IMR-90 (cell line): ENCODE results near the gene CCK. TPM values are rescaled to one million over a fixed set of nuclear protein-coding genes. Genes with fewer than 3 reads are reported as not detected.

ENCODE experiments used
- ATAC-seq: fragments of 200-7000 bp; cut with Tn5 transposase; 2 replicates; pipeline ENCODE4 v1.9.1; 2020; ENCODE audit warnings: low read depth, mild to moderate bottlenecking, moderate library complexity
- BruUV-seq: library from RNA; stranded (reverse); fragments of 400-500 nt; replicated peaks from 2 replicates; lab custom pipeline; 2021; lab: Mats Ljungman, UMichigan
- CTCF ChIA-PET: fragments of 300-600 bp; formaldehyde crosslinking; extraction: SDS; loops from one replicate; lab custom pipeline; 2021; ENCODE audit warnings: antibody characterized with exemption; lab: Yijun Ruan, JAX
- POLR2A ChIA-PET: fragments of 300-600 bp; sonication (Branson Sonifier 250); formaldehyde crosslinking; loops from one replicate; lab custom pipeline; 2022; ENCODE audit warnings: antibody characterized with exemption; ENCODE audit not compliant: unreplicated experiment; lab: Charles Lee
- DNase-seq: peaks from one replicate; pipeline ENCODE4 v3.0.0; 2013
- H2AFZ ChIP-seq: replicated peaks from 2 replicates; pipeline ENCODE3; 2013; ENCODE audit warnings: low read length, mild to moderate bottlenecking; ENCODE audit not compliant: poor library complexity
- H2AK5ac ChIP-seq: 2 replicates; pipeline ENCODE4 v1.6.1; 2013; ENCODE audit warnings: low read depth, low read length, inconsistent platforms
- H2AK9ac ChIP-seq: replicated peaks from 2 replicates; pipeline ENCODE3; 2013; ENCODE audit warnings: mild to moderate bottlenecking, low read depth, low read length, moderate library complexity; ENCODE audit not compliant: poor library complexity
- H2BK120ac ChIP-seq: 2 replicates; pipeline ENCODE4 v1.6.1; 2013; ENCODE audit warnings: low read depth, low read length, inconsistent platforms
- H2BK15ac ChIP-seq: 3 replicates; pipeline ENCODE4 v1.6.1; 2013; ENCODE audit warnings: low read depth, low read length, inconsistent platforms
- H2BK20ac ChIP-seq: 2 replicates; pipeline ENCODE4 v1.6.1; 2013; ENCODE audit warnings: low read depth, mild to moderate bottlenecking, inconsistent platforms, low read length, moderate library complexity
- H2BK5ac ChIP-seq: 2 replicates; pipeline ENCODE4 v1.6.1; 2013; ENCODE audit warnings: mild to moderate bottlenecking, low read depth, low read length, inconsistent platforms; ENCODE audit not compliant: poor library complexity, severe bottlenecking
- H3K14ac ChIP-seq: replicated peaks from 2 replicates; pipeline ENCODE4 v1.6.1; 2013; ENCODE audit warnings: low read depth, low read length, inconsistent platforms
- H3K18ac ChIP-seq: 2 replicates; pipeline ENCODE4 v1.6.1; 2013; ENCODE audit warnings: low read depth, low read length, control low read depth
- H3K23ac ChIP-seq: 2 replicates; pipeline ENCODE4 v1.6.1; 2013; ENCODE audit warnings: low read depth, low read length, inconsistent platforms
- H3K27ac ChIP-seq: 2 replicates; pipeline ENCODE4 v1.5.1; 2013; ENCODE audit warnings: mild to moderate bottlenecking, control low read depth, low read length; ENCODE audit not compliant: insufficient read depth
- H3K27me3 ChIP-seq: 2 replicates; pipeline ENCODE4 v1.6.1; 2013; ENCODE audit warnings: low read length; ENCODE audit not compliant: control insufficient read depth, insufficient read depth
- H3K36me3 ChIP-seq: 2 replicates; pipeline ENCODE4 v1.6.1; 2013; ENCODE audit warnings: low read length, mixed read lengths; ENCODE audit not compliant: control insufficient read depth, insufficient read depth
- H3K4ac ChIP-seq: 2 replicates; pipeline ENCODE4 v1.6.1; 2013; ENCODE audit warnings: low read depth, low read length, inconsistent platforms
- H3K4me1 ChIP-seq: 2 replicates; pipeline ENCODE4 v1.6.1; 2013; ENCODE audit warnings: low read length, mixed read lengths; ENCODE audit not compliant: control insufficient read depth, insufficient read depth
- H3K4me2 ChIP-seq: 2 replicates; pipeline ENCODE4 v1.6.1; 2013; ENCODE audit warnings: low read depth, mild to moderate bottlenecking, control low read depth, low read length, moderate library complexity
- H3K4me3 ChIP-seq: 2 replicates; pipeline ENCODE4 v1.5.1; 2013; ENCODE audit warnings: low read depth, mild to moderate bottlenecking, control low read depth, low read length, moderate library complexity; ENCODE audit not compliant: insufficient read depth
- H3K56ac ChIP-seq: 2 replicates; pipeline ENCODE4 v1.6.1; 2013; ENCODE audit warnings: low read length, inconsistent platforms; ENCODE audit not compliant: insufficient read depth; ENCODE audit errors: extremely low read depth
- H3K79me1 ChIP-seq, 2 experiments: 2 replicates each; pipeline ENCODE4 v1.6.1; 2013; ENCODE audit warnings: low read length in 2 of 2, inconsistent platforms in 1 of 2, low read depth in 1 of 2
- H3K9ac ChIP-seq: 2 replicates; pipeline ENCODE4 v1.6.1; 2013; ENCODE audit warnings: low read depth, low read length, control low read depth
- H3K9me1 ChIP-seq: 2 replicates; pipeline ENCODE4 v1.6.1; 2013; ENCODE audit warnings: low read length, inconsistent platforms; ENCODE audit not compliant: insufficient read depth
- H3K9me3 ChIP-seq: 2 replicates; pipeline ENCODE4 v1.6.1; 2013; ENCODE audit warnings: low read length; ENCODE audit not compliant: control insufficient read depth, insufficient read depth
- H4K20me1 ChIP-seq: 2 replicates; pipeline ENCODE4 v1.6.1; 2013; ENCODE audit warnings: low read length, inconsistent platforms; ENCODE audit not compliant: insufficient read depth
- H4K5ac ChIP-seq: 2 replicates; pipeline ENCODE4 v1.6.1; 2013; ENCODE audit warnings: mild to moderate bottlenecking, low read depth, low read length, control low read depth
- H4K8ac ChIP-seq, 2 experiments: 2 replicates each; pipeline ENCODE4 v1.6.1; 2013; ENCODE audit warnings: low read depth in 2 of 2, low read length in 2 of 2, control low read depth in 1 of 2, inconsistent platforms in 1 of 2
- H4K91ac ChIP-seq: 2 replicates; pipeline ENCODE4 v1.6.1; 2013; ENCODE audit warnings: low read depth, low read length, inconsistent platforms; ENCODE audit not compliant: insufficient read depth
- BHLHE40 ChIP-seq: fragments of 150-350 bp; IDR thresholded peaks from 2 replicates; pipeline ENCODE4 v1.6.1; 2016; ENCODE audit warnings: mild to moderate bottlenecking, low read depth, low read length
- CEBPB ChIP-seq: IDR thresholded peaks from 2 replicates; pipeline ENCODE4 v1.6.1; 2012; ENCODE audit warnings: low read depth, low read length, improper control_type of control experiment
- CTCF ChIP-seq: conservative IDR thresholded peaks from 2 replicates; pipeline ENCODE4 v1.5.1; 2012; ENCODE audit warnings: mild to moderate bottlenecking, low read depth, low read length, improper control_type of control experiment
- ELK1 ChIP-seq: fragments of 150-350 bp; IDR thresholded peaks from 2 replicates; pipeline ENCODE4 v1.6.1; 2016; ENCODE audit warnings: low read depth, mild to moderate bottlenecking, low read length, moderate library complexity, borderline replicate concordance
- FOS ChIP-seq: fragments of 150-350 bp; IDR thresholded peaks from 2 replicates; pipeline ENCODE4 v1.6.1; 2016; ENCODE audit warnings: low read depth, low read length
- MAFK ChIP-seq: IDR thresholded peaks from 2 replicates; pipeline ENCODE4 v1.6.1; 2012; ENCODE audit warnings: low read depth, low read length, improper control_type of control experiment
- MXI1 ChIP-seq: IDR thresholded peaks from 2 replicates; pipeline ENCODE4 v1.6.1; 2012; ENCODE audit warnings: low read depth, mild to moderate bottlenecking, low read length, moderate library complexity, borderline replicate concordance
- NFE2L2 ChIP-seq: fragments of 150-350 bp; IDR thresholded peaks from 2 replicates; pipeline ENCODE4 v1.6.1; 2016; ENCODE audit warnings: low read depth, mild to moderate bottlenecking, low read length
- POLR2A ChIP-seq: IDR thresholded peaks from 2 replicates; pipeline ENCODE4 v1.6.1; 2012; ENCODE audit warnings: mild to moderate bottlenecking, low read depth, low read length
- RAD21 ChIP-seq: IDR thresholded peaks from 2 replicates; pipeline ENCODE4 v1.6.1; 2012; ENCODE audit warnings: low read length, improper control_type of control experiment
- RCOR1 ChIP-seq: IDR thresholded peaks from 2 replicates; pipeline ENCODE4 v1.6.1; 2012; ENCODE audit warnings: mild to moderate bottlenecking, low read length, improper control_type of control experiment; ENCODE audit not compliant: insufficient replicate concordance
- RFX5 ChIP-seq: IDR thresholded peaks from 2 replicates; pipeline ENCODE4 v1.8.0; 2012; ENCODE audit warnings: low read depth, mild to moderate bottlenecking, low read length, moderate library complexity
- SMC3 ChIP-seq: fragments of 150-350 bp; IDR thresholded peaks from 2 replicates; pipeline ENCODE4 v1.6.1; 2016; ENCODE audit warnings: low read depth, mild to moderate bottlenecking, antibody characterized with exemption, low read length, moderate library complexity
- USF2 ChIP-seq: fragments of 150-350 bp; IDR thresholded peaks from 2 replicates; pipeline ENCODE4 v1.6.1; 2017; ENCODE audit warnings: mild to moderate bottlenecking, antibody characterized with exemption, low read length, low read depth
- WGBS, 2 experiments: methylation state at CpG; one replicate each; pipeline versions ENCODE4 v1.1.5 to v1.1.7; 2013; ENCODE audit warnings: missing lambda C conversion rate in 2 of 2; ENCODE audit not compliant: insufficient read length in 1 of 2; ENCODE audit errors: extremely low coverage in 2 of 2; 5-methylcytosine and 5-hydroxymethylcytosine counted together
- dilution Hi-C: fragments of 300-500 bp; cut with HindIII; formaldehyde crosslinking; loops from one replicate; pipeline ENCODE4 v1.14.3; 2018; ENCODE audit warnings: low sequenced_read_pairs; ENCODE audit not compliant: unreplicated experiment
- in situ Hi-C: fragments of 300-500 bp; cut with MboI; formaldehyde crosslinking; loops from 3 replicates; pipeline ENCODE4 v1.14.3; 2019; ENCODE audit warnings: low sequenced_read_pairs, inconsistent platforms, mixed read lengths
- intact Hi-C: fragments of 100-400 bp; cut with micrococcal nuclease; formaldehyde crosslinking; loops from 2 replicates; pipeline ENCODE4 v1.10.0; 2022
- polyA plus RNA-seq, 3 experiments: library from polyadenylated mRNA; depleted of rRNA; stranded (reverse); fragments of >200 nt; gene quantifications; 2 replicates each; pipeline ENCODE4 v1.2.3, GENCODE V29; 2012; ENCODE audit warnings: low replicate concordance in 1 of 3
- total RNA-seq: library from RNA; depleted of rRNA; stranded (reverse); fragments of >200 nt; gene quantifications from 2 replicates; pipeline ENCODE4 v1.2.3, GENCODE V29; 2012

The CCK gene
- total and polyA plus RNA-seq, 2 of the 4 experiments (the other 2 are of a cell fraction) = 0.43 TPM; not detected in 1

GRCh38 chr3:42276141-42277132 lies 10.5 kb upstream of the CCK start:
- H3K27me3 ChIP-seq = peaks cover 2% of the 10 kb centered on the region; the same call in 1 of the 2 replicates
- H3K4me3 ChIP-seq = no peak overlapping the region
- no peak overlapping the region for H2BK15ac ChIP-seq
- H4K20me1 ChIP-seq = no peaks in the 10 kb centered on the region
- H2AK5ac ChIP-seq = no peak overlapping the region
- no peaks in the 10 kb centered on the region for H3K36me3 ChIP-seq
- intact Hi-C loops (no loop called here), in situ Hi-C loops (no loop called here), dilution Hi-C loops (no loop called here)
- no peaks in the 10 kb centered on the region for H3K79me1 ChIP-seq
- no peak overlapping the region for H2AFZ ChIP-seq
- no peak overlapping the region for H3K14ac ChIP-seq
- no peak overlapping the region for H3K56ac ChIP-seq
- no peak overlapping the region for H3K18ac ChIP-seq
- no peak for ATAC-seq
- no peak overlapping the region for H3K27ac ChIP-seq
- H2BK5ac ChIP-seq = no peak overlapping the region
- no peak for DNase-seq
- H2BK20ac ChIP-seq = no peak overlapping the region
- no CpG with 5 or more reads among the region's 3 CpGs for WGBS, 2 experiments
- no peak overlapping the region for H4K8ac ChIP-seq
- H3K23ac ChIP-seq = no peak overlapping the region
- H3K9ac ChIP-seq = no peak overlapping the region
- H3K9me1 ChIP-seq = no peaks in the 10 kb centered on the region
- CTCF ChIA-PET = no interaction called here
- H3K4me1 ChIP-seq = no peaks in the 10 kb centered on the region
- no peak overlapping the region for H4K5ac ChIP-seq
- no peak overlapping the region for H3K4me2 ChIP-seq
- POLR2A ChIA-PET = no interaction called here
- H2AK9ac ChIP-seq = no peak overlapping the region
- H3K4ac ChIP-seq = no peak overlapping the region
- no peaks in the 10 kb centered on the region for H3K9me3 ChIP-seq
- H2BK120ac ChIP-seq = no peak overlapping the region
- BruUV-seq = no TSS peak
- no peak overlapping the region for H4K91ac ChIP-seq
- TF ChIP-seq MXI1 = no peak
- no peak for TF ChIP-seq RFX5
- TF ChIP-seq FOS = no peak
- TF ChIP-seq BHLHE40 = no peak
- TF ChIP-seq POLR2A = no peak
- TF ChIP-seq CEBPB = no peak
- TF ChIP-seq ELK1 = no peak
- TF ChIP-seq MAFK = no peak
- TF ChIP-seq NFE2L2 = no peak
- TF ChIP-seq RCOR1 = no peak
- no peak for TF ChIP-seq RAD21
- TF ChIP-seq CTCF = no peak
- no peak for TF ChIP-seq SMC3
- no peak for TF ChIP-seq USF2
